RWPE2 (cell line): ENCODE measurements around the gene PARP12.

Experiments
- ATAC-seq: fragments of 200-7000 bp; cut with Tn5 transposase; 3 replicates; pipeline ENCODE4 v1.9.1; 2021; ENCODE audit warnings: low read depth
- DNase-seq: peaks from one replicate; pipeline ENCODE4 v3.0.0-alpha.2; 2020; ENCODE audit warnings: low spot score
- H3K27ac ChIP-seq: fragments of 450-650 bp; 2 replicates; pipeline ENCODE4 v1.5.1; 2017; ENCODE audit warnings: mild to moderate bottlenecking; ENCODE audit not compliant: poor library complexity, severe bottlenecking
- H3K27me3 ChIP-seq: fragments of 250-450 bp; sonication (Bioruptor Pico); 2 replicates; pipeline ENCODE4 v1.5.1; 2021; ENCODE audit warnings: mild to moderate bottlenecking, moderate library complexity; ENCODE audit not compliant: insufficient read depth, poor library complexity, severe bottlenecking
- H3K36me3 ChIP-seq: fragments of 250-450 bp; sonication (Bioruptor Pico); 2 replicates; pipeline ENCODE4 v1.5.1; 2020; ENCODE audit warnings: low read depth, mild to moderate bottlenecking, moderate library complexity
- H3K4me1 ChIP-seq: fragments of 250-450 bp; sonication (Bioruptor Pico); 2 replicates; pipeline ENCODE4 v1.5.1; 2021; ENCODE audit warnings: mild to moderate bottlenecking, moderate library complexity; ENCODE audit not compliant: insufficient read depth, poor library complexity, severe bottlenecking
- H3K4me3 ChIP-seq: fragments of 250-450 bp; sonication (Bioruptor Pico); 2 replicates; pipeline ENCODE4 v1.5.1; 2021; ENCODE audit warnings: mild to moderate bottlenecking, moderate library complexity; ENCODE audit not compliant: severe bottlenecking
- H3K9me3 ChIP-seq: fragments of 250-450 bp; sonication (Bioruptor Pico); 2 replicates; pipeline ENCODE4 v1.5.1; 2021; ENCODE audit warnings: mild to moderate bottlenecking, moderate library complexity; ENCODE audit not compliant: severe bottlenecking
- CTCF ChIP-seq: fragments of 450-650 bp; IDR thresholded peaks from one replicate; pipeline ENCODE4 v1.5.1; 2017; ENCODE audit warnings: mild to moderate bottlenecking, moderate library complexity; ENCODE audit not compliant: poor library complexity, severe bottlenecking

Gene PARP12

GRCh38 chr7:140008755-140009610, 53.8 kb downstream of the PARP12 start:
- no peaks in the 10 kb centered on the region for H3K9me3 ChIP-seq
- no peak overlapping the region for H3K27ac ChIP-seq
- H3K4me3 ChIP-seq, result no peak overlapping the region
- no peak for ATAC-seq
- DNase-seq, result no peak
- no peaks in the 10 kb centered on the region for H3K4me1 ChIP-seq
- no peaks in the 10 kb centered on the region for H3K36me3 ChIP-seq
- TF ChIP-seq CTCF, result no peak
- no peaks in the 10 kb centered on the region for H3K27me3 ChIP-seq

GRCh38 chr7:140007051-140007690, 55.6 kb downstream of the PARP12 start:
- no peak overlapping the region for H3K4me3 ChIP-seq
- DNase-seq (no peak), ATAC-seq (no peak)
- no peak for TF ChIP-seq CTCF
- no peaks in the 10 kb centered on the region for H3K36me3 ChIP-seq
- H3K4me1 ChIP-seq, result peaks cover 3% of the 10 kb centered on the region
- no peaks in the 10 kb centered on the region for H3K9me3 ChIP-seq
- no peaks in the 10 kb centered on the region for H3K27me3 ChIP-seq
- H3K27ac ChIP-seq, result no peak overlapping the region

GRCh38 chr7:140006600-140006999, 56.2 kb downstream of the PARP12 start:
- Histone ChIP-seq H3K27me3 (no peaks in the 10 kb centered on the region), H3K27ac (no peak overlapping the region), H3K4me3 (no peak overlapping the region), H3K9me3 (no peaks in the 10 kb centered on the region), H3K4me1 (peaks cover 3% of the 10 kb centered on the region), H3K36me3 (no peaks in the 10 kb centered on the region)
- TF ChIP-seq CTCF, result no peak
- ATAC-seq, result no peak
- DNase-seq, result no peak

- peaks cover 3% of the 10 kb centered on the region for H3K4me1 ChIP-seq
- peak; percentile 14 for TF ChIP-seq CTCF
- H3K27ac ChIP-seq, result no peak overlapping the region
- no peaks in the 10 kb centered on the region for H3K27me3 ChIP-seq
- H3K9me3 ChIP-seq, result no peaks in the 10 kb centered on the region
- no peak overlapping the region for H3K4me3 ChIP-seq
- no peak for ATAC-seq
- no peaks in the 10 kb centered on the region for H3K36me3 ChIP-seq
- no peak for DNase-seq
These were observed 56.8 kb downstream of the PARP12 start for GRCh38 chr7:140005754-140006503.
